ENCODE results near the gene TM2D1. TPM values are rescaled to one million over a fixed set of nuclear protein-coding genes. Genes with fewer than 3 reads are reported as not detected.

The TM2D1 gene
- total RNA-seq, 2 donors from 2014 or later = 24.1 to 32.9 TPM

- Mint-ChIP-seq H3K4me3 (no peak overlapping the region), H3K27ac (no peak overlapping the region), H3K27me3 (ENCODE audit: insufficient read depth) (no peaks in the 10 kb centered on the region), H3K4me1 (no peaks in the 10 kb centered on the region), H3K36me3 (ENCODE audit: low read depth) (peaks cover 16% of the 10 kb centered on the region), H3K9me3 (no peaks in the 10 kb centered on the region)
- 72% methylated on average over 1 of the region's 1 CpG; no CpG with 5 or more reads in 1 of the 2 experiments for WGBS, 2 experiments (ENCODE audit: insufficient coverage in 1 of 2, insufficient read length in 1 of 2)
- Histone ChIP-seq H3K27ac (ENCODE audit: low read depth, low read length) (no peak overlapping the region), H3K4me3 (ENCODE audit: low read length) (no peak overlapping the region), H3K9ac (ENCODE audit: extremely low read depth, low read length, poor library complexity, severe bottlenecking) (no peak overlapping the region), H3K36me3 (ENCODE audit: control insufficient read depth, insufficient read depth, low read length) (no peaks in the 10 kb centered on the region), H3K4me1 (ENCODE audit: control insufficient read depth, insufficient read depth, low read length) (no peaks in the 10 kb centered on the region), H3K9me3 (ENCODE audit: control insufficient read depth, low read length) (no peaks in the 10 kb centered on the region), H3K27me3 (ENCODE audit: control insufficient read depth, insufficient read depth, low read length, poor library complexity, severe bottlenecking) (no peaks in the 10 kb centered on the region)
- no peak for DNase-seq
- TF ChIP-seq CTCF (conservative IDR thresholded peaks at IDR 0.05) = no peak
Observed at GRCh38 chr1:61752921-61753389, 28.0 kb upstream of the TM2D1 start.

GRCh38 chr1:61749574-61749973, 24.6 kb upstream of the TM2D1 start:
- Mint-ChIP-seq H3K4me3 (no peak overlapping the region), H3K27me3 (ENCODE audit: insufficient read depth) (no peaks in the 10 kb centered on the region), H3K36me3 (ENCODE audit: low read depth) (peaks cover 9% of the 10 kb centered on the region), H3K4me1 (peaks cover 16% of the 10 kb centered on the region), H3K9me3 (no peaks in the 10 kb centered on the region), H3K27ac (no peak overlapping the region)
- peaks cover 2% of the 10 kb centered on the region for H3K4me1 ChIP-seq (ENCODE audit: control insufficient read depth, insufficient read depth, low read length)
- H3K9ac ChIP-seq (ENCODE audit: extremely low read depth, low read length, poor library complexity, severe bottlenecking) = no peak overlapping the region
- TF ChIP-seq CTCF (conservative IDR thresholded peaks at IDR 0.05) = no peak
- no peaks in the 10 kb centered on the region for H3K27me3 ChIP-seq (ENCODE audit: control insufficient read depth, insufficient read depth, low read length, poor library complexity, severe bottlenecking)
- no peak for DNase-seq
- H3K9me3 ChIP-seq (ENCODE audit: control insufficient read depth, low read length) = no peaks in the 10 kb centered on the region
- 92% methylated on average over 2 of the region's 2 CpGs; no CpG with 5 or more reads in 1 of the 2 experiments for WGBS, 2 experiments (ENCODE audit: insufficient coverage in 1 of 2, insufficient read length in 1 of 2)
- H3K4me3 ChIP-seq (ENCODE audit: low read length) = no peak overlapping the region
- no peaks in the 10 kb centered on the region for H3K36me3 ChIP-seq (ENCODE audit: control insufficient read depth, insufficient read depth, low read length)
- no peak overlapping the region for H3K27ac ChIP-seq (ENCODE audit: low read depth, low read length)

GRCh38 chr1:61748566-61748965, 23.6 kb upstream of the TM2D1 start:
- Histone ChIP-seq H3K36me3 (ENCODE audit: control insufficient read depth, insufficient read depth, low read length) (no peaks in the 10 kb centered on the region), H3K9me3 (ENCODE audit: control insufficient read depth, low read length) (no peaks in the 10 kb centered on the region), H3K4me1 (ENCODE audit: control insufficient read depth, insufficient read depth, low read length) (peaks cover 5% of the 10 kb centered on the region), H3K27ac (ENCODE audit: low read depth, low read length) (no peak overlapping the region), H3K4me3 (ENCODE audit: low read length) (no peak overlapping the region), H3K27me3 (ENCODE audit: control insufficient read depth, insufficient read depth, low read length, poor library complexity, severe bottlenecking) (no peaks in the 10 kb centered on the region), H3K9ac (ENCODE audit: extremely low read depth, low read length, poor library complexity, severe bottlenecking) (no peak overlapping the region)
- Mint-ChIP-seq H3K4me3 (no peak overlapping the region), H3K9me3 (no peaks in the 10 kb centered on the region), H3K4me1 (peaks cover 24% of the 10 kb centered on the region), H3K27ac (no peak overlapping the region), H3K36me3 (ENCODE audit: low read depth) (peaks cover 9% of the 10 kb centered on the region), H3K27me3 (ENCODE audit: insufficient read depth) (no peaks in the 10 kb centered on the region)
- no peak for DNase-seq
- TF ChIP-seq CTCF (conservative IDR thresholded peaks at IDR 0.05) = no peak
- 93 to 100% methylated on average over 4 of the region's 4 CpGs for WGBS, 2 experiments (ENCODE audit: insufficient coverage in 1 of 2, insufficient read length in 1 of 2)
